HepG2 (cell line): ENCODE data around the gene RASGRP2. TPM values are rescaled to one million over a fixed set of nuclear protein-coding genes. Genes with fewer than 3 reads are reported as not detected.

Experiments used
- CHD2 ChIP-seq: IDR thresholded peaks from 2 replicates; pipeline ENCODE4 v1.6.1; 2011; ENCODE audit warnings: low read depth, low read length, improper control_type of control experiment
- HHEX ChIP-seq: IDR thresholded peaks from 2 replicates; pipeline ENCODE4 v1.6.1; 2016; ENCODE audit warnings: control low read depth
- HOXA9 ChIP-seq: sonication (generic); formaldehyde crosslinking; IDR thresholded peaks from 2 replicates; pipeline ENCODE4 v1.8.1; 2022; ENCODE audit warnings: missing genetic modification reagents, mild to moderate bottlenecking, moderate library complexity, borderline replicate concordance
- MAZ ChIP-seq, 2 experiments: sonication (generic) in 1 of 2; formaldehyde crosslinking in 1 of 2; IDR thresholded peaks; 2 replicates each; pipeline versions ENCODE4 v1.5.0 to v1.6.1; 2012 to 2020; ENCODE audit warnings: low read depth in 2 of 2, mild to moderate bottlenecking in 2 of 2, borderline replicate concordance in 1 of 2, improper control_type of control experiment in 1 of 2, low read length in 1 of 2, missing genetic modification reagents in 1 of 2, moderate library complexity in 1 of 2
- MIER2 ChIP-seq: IDR thresholded peaks from 2 replicates; pipeline ENCODE4 v1.6.1; 2016; ENCODE audit warnings: missing biosample characterization, missing genetic modification reagents
- MXD4 ChIP-seq: IDR thresholded peaks from 2 replicates; pipeline ENCODE4 v1.6.1; 2016; ENCODE audit warnings: mild to moderate bottlenecking, missing biosample characterization, missing genetic modification reagents
- NAIF1 ChIP-seq: sonication (generic); formaldehyde crosslinking; IDR thresholded peaks from 2 replicates; pipeline ENCODE4 v1.5.0; 2020; ENCODE audit warnings: mild to moderate bottlenecking, missing genetic modification reagents, borderline replicate concordance
- NR1H2 ChIP-seq: sonication (generic); formaldehyde crosslinking; IDR thresholded peaks from 2 replicates; pipeline ENCODE4 v1.8.1; 2022; ENCODE audit warnings: low read depth, missing genetic modification reagents, borderline replicate concordance
- PHF20 ChIP-seq: sonication (generic); formaldehyde crosslinking; IDR thresholded peaks from 2 replicates; pipeline ENCODE4 v1.5.0; 2020; ENCODE audit warnings: mild to moderate bottlenecking, missing genetic modification reagents
- RFXANK ChIP-seq: IDR thresholded peaks from 2 replicates; pipeline ENCODE4 v1.6.1; 2016
- SP2 ChIP-seq: sonication (generic); formaldehyde crosslinking; IDR thresholded peaks from 2 replicates; pipeline ENCODE4 v1.5.1; 2020; ENCODE audit warnings: mild to moderate bottlenecking, missing genetic modification reagents
- ZNF136 ChIP-seq: sonication (generic); formaldehyde crosslinking; IDR thresholded peaks from 2 replicates; pipeline ENCODE4 v1.8.1; 2022; ENCODE audit warnings: low read depth, mild to moderate bottlenecking, moderate library complexity, missing genetic modification reagents
- ZNF253 ChIP-seq: sonication (generic); formaldehyde crosslinking; IDR thresholded peaks from 2 replicates; pipeline ENCODE4 v1.8.0; 2022; ENCODE audit warnings: mild to moderate bottlenecking, missing genetic modification reagents, borderline replicate concordance
- ZNF317 ChIP-seq: sonication (generic); formaldehyde crosslinking; IDR thresholded peaks from 2 replicates; pipeline ENCODE4 v1.5.0; 2020; ENCODE audit warnings: mild to moderate bottlenecking, missing genetic modification reagents
- ZNF331 ChIP-seq: sonication (generic); formaldehyde crosslinking; IDR thresholded peaks from 2 replicates; pipeline ENCODE4 v1.4.0; 2020; ENCODE audit warnings: missing genetic modification reagents
- ZNF383 ChIP-seq: sonication (generic); formaldehyde crosslinking; IDR thresholded peaks from 2 replicates; pipeline ENCODE4 v1.4.0; 2020; ENCODE audit warnings: missing genetic modification reagents, mild to moderate bottlenecking, borderline replicate concordance
- ZNF850 ChIP-seq: sonication (generic); formaldehyde crosslinking; conservative IDR thresholded peaks from 2 replicates; pipeline ENCODE4 v1.9.0; 2021; ENCODE audit warnings: mild to moderate bottlenecking, missing genetic modification reagents
- polyA plus RNA-seq, 8 experiments: library from polyadenylated mRNA; depleted of rRNA in 3 of 8; stranded (reverse) in 7 of 8; unstranded in 1 of 8; fragments of >200 nt; fragmentation: Illumina TruSeq in 4 of 8; extraction: Trizol in 4 of 8; gene quantifications; 2 replicates each; pipeline versions ENCODE4 v1.2.1 to v1.2.3, GENCODE V29; 2011 to 2016; ENCODE audit warnings: low read depth in 4 of 8, missing spikeins in 1 of 8, mixed read lengths in 1 of 8; ENCODE audit not compliant: insufficient read depth in 1 of 8
- total RNA-seq, 5 experiments: library from RNA; depleted of rRNA; stranded (reverse); fragments of >200 nt; fragmentation: Illumina TruSeq; extraction: Trizol; gene quantifications; 2 replicates each; pipeline ENCODE4 v1.2.3, GENCODE V29; 2016; ENCODE audit warnings: low read depth in 1 of 5
- TF ChIP-seq, protein P1 (sequence below), 2 experiments: fragments of 450-650 bp in 1 of 2; sonication (generic) in 1 of 2; formaldehyde crosslinking; IDR thresholded peaks; 2 replicates each; pipeline versions ENCODE4 v1.5.0 to v1.8.0; 2020 to 2022; ENCODE audit warnings: mild to moderate bottlenecking in 1 of 2, missing genetic modification reagents in 1 of 2
- TF ChIP-seq, protein P2 (sequence below): IDR thresholded peaks from 2 replicates; pipeline ENCODE4 v1.6.1; 2012; ENCODE audit warnings: inconsistent platforms
- TF ChIP-seq, protein P3 (sequence below): IDR thresholded peaks from 2 replicates; pipeline ENCODE4 v1.6.1; 2016; ENCODE audit warnings: mild to moderate bottlenecking
- TF ChIP-seq, protein P4 (sequence below): sonication (generic); formaldehyde crosslinking; IDR thresholded peaks from 2 replicates; pipeline ENCODE4 v1.4.0; 2020; ENCODE audit warnings: mild to moderate bottlenecking, missing genetic modification reagents
- TF ChIP-seq, protein P5 (sequence below): sonication (generic); formaldehyde crosslinking; IDR thresholded peaks from 2 replicates; pipeline ENCODE4 v1.4.0; 2020; ENCODE audit warnings: missing genetic modification reagents

The RASGRP2 gene
- total and polyA plus RNA-seq, 2 of the 13 experiments (the other 11 are each of a cell fraction or from before 2014, with no cell fraction given), result 0.61 TPM; not detected in 1

DNA sequence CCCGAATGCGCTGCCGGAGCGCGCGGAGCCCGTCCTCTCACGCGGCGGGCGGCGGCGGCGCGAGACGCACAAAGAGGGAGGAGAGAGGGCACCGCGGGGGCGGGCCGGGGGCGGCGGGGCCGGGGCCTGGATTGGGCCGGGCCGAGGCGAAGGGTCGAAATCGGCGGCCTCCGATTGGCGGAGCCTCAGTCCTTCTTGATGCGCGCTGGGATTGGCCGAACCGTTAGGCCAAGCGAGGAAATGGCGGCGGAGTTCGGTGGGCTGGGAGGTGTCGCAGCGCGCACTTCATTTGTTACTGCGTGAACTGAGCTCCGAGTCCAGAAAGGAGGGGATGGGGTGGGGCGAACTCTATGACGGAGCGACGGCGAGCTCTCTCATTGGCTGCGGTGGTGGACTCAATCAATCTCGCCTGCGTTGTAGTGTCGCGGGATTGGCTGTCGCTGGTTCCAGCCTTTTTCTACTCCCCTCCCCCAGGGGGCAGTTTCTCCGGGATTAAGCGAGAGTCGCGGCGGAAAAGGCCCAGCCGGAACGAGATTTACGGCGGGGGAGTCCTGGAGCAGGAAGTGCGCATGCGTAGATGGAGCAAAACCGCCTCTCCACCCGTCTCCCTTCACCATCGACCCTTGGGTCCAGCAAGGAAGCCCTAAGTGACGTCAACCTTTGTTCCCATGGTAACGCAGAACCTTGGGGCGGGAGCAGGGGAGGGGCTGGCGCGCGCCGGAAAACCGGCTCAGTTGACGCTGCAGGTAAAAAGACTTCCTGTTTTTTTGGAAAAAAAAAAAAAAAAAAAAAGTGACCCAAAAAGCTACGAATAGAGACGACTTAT is 34.7 kb upstream of the RASGRP2 start, which contains the start of gene SF1 (continued):
- TF ChIP-seq ZNF331 (CRISPR knock-in tag), result 0 out of 2 replicates have a peak, but pooled peaks have one; percentile 9
- TF ChIP-seq ZNF850 (CRISPR knock-in tag), result no peak
- TF ChIP-seq SP2 (CRISPR knock-in tag), result peak; percentile 85
- TF ChIP-seq HOXA9, result no peak
- TF ChIP-seq NR1H2, result no peak
- TF ChIP-seq MXD4 (CRISPR knock-in tag), result peak; percentile 22; the same call in 1 of the 2 replicates
- TF ChIP-seq, protein P1, sequence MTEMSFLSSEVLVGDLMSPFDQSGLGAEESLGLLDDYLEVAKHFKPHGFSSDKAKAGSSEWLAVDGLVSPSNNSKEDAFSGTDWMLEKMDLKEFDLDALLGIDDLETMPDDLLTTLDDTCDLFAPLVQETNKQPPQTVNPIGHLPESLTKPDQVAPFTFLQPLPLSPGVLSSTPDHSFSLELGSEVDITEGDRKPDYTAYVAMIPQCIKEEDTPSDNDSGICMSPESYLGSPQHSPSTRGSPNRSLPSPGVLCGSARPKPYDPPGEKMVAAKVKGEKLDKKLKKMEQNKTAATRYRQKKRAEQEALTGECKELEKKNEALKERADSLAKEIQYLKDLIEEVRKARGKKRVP (CRISPR knock-in tag; IDR thresholded peaks at IDR 0.05), result peak in 1 of 2 experiments; percentile 26; a peak in 1 of 4 replicates
- no peak for TF ChIP-seq ZNF253 (CRISPR knock-in tag)
- TF ChIP-seq CHD2, result peak; percentile 96
- TF ChIP-seq ZNF317, result peak; percentile 42; the same call in 1 of the 2 replicates
- TF ChIP-seq, protein P2, sequence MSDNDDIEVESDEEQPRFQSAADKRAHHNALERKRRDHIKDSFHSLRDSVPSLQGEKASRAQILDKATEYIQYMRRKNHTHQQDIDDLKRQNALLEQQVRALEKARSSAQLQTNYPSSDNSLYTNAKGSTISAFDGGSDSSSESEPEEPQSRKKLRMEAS, result peak; percentile 42
- TF ChIP-seq RFXANK, result 0 out of 2 replicates have a peak, but pooled peaks have one; percentile 45
- TF ChIP-seq NAIF1, result peak; percentile 46; the same call in 1 of the 2 replicates
- TF ChIP-seq, protein P3, sequence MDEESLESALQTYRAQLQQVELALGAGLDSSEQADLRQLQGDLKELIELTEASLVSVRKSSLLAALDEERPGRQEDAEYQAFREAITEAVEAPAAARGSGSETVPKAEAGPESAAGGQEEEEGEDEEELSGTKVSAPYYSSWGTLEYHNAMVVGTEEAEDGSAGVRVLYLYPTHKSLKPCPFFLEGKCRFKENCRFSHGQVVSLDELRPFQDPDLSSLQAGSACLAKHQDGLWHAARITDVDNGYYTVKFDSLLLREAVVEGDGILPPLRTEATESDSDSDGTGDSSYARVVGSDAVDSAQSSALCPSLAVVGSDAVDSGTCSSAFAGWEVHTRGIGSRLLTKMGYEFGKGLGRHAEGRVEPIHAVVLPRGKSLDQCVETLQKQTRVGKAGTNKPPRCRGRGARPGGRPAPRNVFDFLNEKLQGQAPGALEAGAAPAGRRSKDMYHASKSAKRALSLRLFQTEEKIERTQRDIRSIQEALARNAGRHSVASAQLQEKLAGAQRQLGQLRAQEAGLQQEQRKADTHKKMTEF (CRISPR knock-in tag), result peak; percentile 54
- TF ChIP-seq, protein P4, sequence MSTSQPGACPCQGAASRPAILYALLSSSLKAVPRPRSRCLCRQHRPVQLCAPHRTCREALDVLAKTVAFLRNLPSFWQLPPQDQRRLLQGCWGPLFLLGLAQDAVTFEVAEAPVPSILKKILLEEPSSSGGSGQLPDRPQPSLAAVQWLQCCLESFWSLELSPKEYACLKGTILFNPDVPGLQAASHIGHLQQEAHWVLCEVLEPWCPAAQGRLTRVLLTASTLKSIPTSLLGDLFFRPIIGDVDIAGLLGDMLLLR (CRISPR knock-in tag), result no peak
- no peak for TF ChIP-seq HHEX (CRISPR knock-in tag)
- TF ChIP-seq ZNF136, result 0 out of 2 replicates have a peak, but pooled peaks have one; percentile 32
- TF ChIP-seq, protein P5, sequence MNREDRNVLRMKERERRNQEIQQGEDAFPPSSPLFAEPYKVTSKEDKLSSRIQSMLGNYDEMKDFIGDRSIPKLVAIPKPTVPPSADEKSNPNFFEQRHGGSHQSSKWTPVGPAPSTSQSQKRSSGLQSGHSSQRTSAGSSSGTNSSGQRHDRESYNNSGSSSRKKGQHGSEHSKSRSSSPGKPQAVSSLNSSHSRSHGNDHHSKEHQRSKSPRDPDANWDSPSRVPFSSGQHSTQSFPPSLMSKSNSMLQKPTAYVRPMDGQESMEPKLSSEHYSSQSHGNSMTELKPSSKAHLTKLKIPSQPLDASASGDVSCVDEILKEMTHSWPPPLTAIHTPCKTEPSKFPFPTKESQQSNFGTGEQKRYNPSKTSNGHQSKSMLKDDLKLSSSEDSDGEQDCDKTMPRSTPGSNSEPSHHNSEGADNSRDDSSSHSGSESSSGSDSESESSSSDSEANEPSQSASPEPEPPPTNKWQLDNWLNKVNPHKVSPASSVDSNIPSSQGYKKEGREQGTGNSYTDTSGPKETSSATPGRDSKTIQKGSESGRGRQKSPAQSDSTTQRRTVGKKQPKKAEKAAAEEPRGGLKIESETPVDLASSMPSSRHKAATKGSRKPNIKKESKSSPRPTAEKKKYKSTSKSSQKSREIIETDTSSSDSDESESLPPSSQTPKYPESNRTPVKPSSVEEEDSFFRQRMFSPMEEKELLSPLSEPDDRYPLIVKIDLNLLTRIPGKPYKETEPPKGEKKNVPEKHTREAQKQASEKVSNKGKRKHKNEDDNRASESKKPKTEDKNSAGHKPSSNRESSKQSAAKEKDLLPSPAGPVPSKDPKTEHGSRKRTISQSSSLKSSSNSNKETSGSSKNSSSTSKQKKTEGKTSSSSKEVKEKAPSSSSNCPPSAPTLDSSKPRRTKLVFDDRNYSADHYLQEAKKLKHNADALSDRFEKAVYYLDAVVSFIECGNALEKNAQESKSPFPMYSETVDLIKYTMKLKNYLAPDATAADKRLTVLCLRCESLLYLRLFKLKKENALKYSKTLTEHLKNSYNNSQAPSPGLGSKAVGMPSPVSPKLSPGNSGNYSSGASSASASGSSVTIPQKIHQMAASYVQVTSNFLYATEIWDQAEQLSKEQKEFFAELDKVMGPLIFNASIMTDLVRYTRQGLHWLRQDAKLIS (CRISPR knock-in tag), result 0 out of 2 replicates have a peak, but pooled peaks have one; percentile 55
- peak; percentile 93; the same call in 1 of the 2 replicates for TF ChIP-seq MAZ (IDR thresholded peaks at IDR 0.05; ENCODE audit: borderline replicate concordance, low read depth, low read length)
- TF ChIP-seq MAZ (CRISPR knock-in tag; IDR thresholded peaks at IDR 0.05; ENCODE audit: low read depth), result peak; percentile 79
- peak; percentile 51; the same call in 1 of the 2 replicates for TF ChIP-seq PHF20
- no peak for TF ChIP-seq MIER2 (CRISPR knock-in tag)
- no peak for TF ChIP-seq ZNF383 (CRISPR knock-in tag)
